GM18873 (cell line): ENCODE measurements around the gene RRM2.
"Not testable (repeated sequence)": the region's sequence is repeated elsewhere in the genome, so short reads cannot be mapped to it uniquely, and the experiment has no call there.

ENCODE experiments used
- ATAC-seq: cut with Tn5 transposase; IDR thresholded peaks from one replicate; pipeline ENCODE4 v1.9.1; 2021; ENCODE audit warnings: mild to moderate bottlenecking, moderate library complexity, moderate number of reproducible peaks; ENCODE audit not compliant: unreplicated experiment, low FRiP score

RRM2 gene

DNA sequence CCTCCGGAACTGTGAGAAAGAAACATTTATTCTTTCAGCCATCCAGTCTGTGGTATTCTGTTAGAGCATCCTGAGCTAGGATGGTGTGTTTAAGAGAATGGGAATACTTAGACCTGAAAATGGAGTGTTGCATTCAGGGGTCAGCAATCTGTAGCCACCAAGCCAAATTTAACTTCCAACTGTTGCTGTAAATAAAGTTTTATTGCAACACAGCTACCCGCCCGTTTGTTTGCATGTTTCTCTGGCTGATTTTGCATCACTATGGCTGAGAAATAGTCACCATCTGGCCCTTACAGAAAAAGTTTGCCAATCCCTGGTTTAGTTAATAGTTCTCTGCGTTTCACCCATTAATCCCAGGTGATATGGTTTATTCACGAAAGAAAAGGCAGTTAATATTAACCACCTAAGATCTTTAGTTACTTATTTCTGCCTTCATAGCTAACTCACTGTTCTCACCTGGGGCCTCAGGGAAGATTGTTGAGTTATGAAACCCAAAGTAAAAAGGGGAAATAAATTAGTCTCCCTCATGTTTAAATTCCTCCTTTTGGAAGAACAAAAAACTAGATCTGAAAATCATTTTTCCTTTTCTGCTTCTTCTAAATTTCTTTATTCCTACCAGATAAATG is 32.9 kb upstream of the RRM2 start:
- no peak for ATAC-seq

GRCh38 chr2:10091182-10091888 is 31.2 kb upstream of the RRM2 start:
- no peak for ATAC-seq

- not testable (repeated sequence) for ATAC-seq
These were observed 30.7 kb upstream of the RRM2 start for GRCh38 chr2:10091889-10092244.

- ATAC-seq = no peak
These were observed 28.2 kb upstream of the RRM2 start for GRCh38 chr2:10094271-10094814.

DNA sequence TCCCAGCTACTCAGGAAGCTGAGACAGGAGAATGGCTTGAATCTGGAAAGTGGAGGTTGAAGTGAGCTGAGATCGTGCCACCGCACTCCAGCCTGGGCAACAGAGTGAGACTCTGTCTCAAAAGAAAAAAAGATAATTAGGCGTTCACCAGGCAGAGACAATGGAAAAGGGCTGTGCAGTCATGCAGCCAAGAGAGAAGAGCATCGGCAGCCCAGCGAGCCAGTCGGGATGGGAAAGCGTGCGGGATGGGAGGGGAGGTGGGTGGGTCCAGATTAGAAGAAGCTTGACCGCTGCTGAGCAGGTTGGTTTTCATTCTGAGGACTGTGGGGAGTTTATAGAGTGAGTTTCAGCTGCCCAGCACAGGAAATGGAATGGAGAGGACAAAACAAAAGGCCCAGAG is 27.4 kb upstream of the RRM2 start:
- ATAC-seq = no peak

DNA sequence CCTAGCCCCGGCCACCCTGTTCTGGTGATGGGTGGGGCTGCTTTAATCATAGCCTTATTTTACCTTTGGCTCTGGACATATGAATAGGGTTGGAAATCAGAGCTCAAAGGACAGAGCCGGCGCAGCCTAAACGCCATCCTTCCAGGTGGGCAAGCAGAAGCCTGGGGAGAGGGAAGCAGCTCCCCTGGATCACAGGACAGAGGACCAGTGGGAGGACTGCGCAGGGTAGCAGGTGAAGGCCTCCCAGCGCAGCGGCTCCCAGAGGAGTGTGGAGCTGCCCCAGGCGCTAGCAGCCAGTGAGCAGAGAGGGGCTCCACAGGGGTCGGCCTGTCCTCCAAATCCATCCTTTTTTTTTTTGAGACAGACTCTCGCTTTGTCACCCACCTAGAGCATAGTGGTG is 25.9 kb upstream of the RRM2 start:
- no peak for ATAC-seq

GRCh38 chr2:10097352-10098148 is 25.0 kb upstream of the RRM2 start:
- ATAC-seq = no peak

DNA sequence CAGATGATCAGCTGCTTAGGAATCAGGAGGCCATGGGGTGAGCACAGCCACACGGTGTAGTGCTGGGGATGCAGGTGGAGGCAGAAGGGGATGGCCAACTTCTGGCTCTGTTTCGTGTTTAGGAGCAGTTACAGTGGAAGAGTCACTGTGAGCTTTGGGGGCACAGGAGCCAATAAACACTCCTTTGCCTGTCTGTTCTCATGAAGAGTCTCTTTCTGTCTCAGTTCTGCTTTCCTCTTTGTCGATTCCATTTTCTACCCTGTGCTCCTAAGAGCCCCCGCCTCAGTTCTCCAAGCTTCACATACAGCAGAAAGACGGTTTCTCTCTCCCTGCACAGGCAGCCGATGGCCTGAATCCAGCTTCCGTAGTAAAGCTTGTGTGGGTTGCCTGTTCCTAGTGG is 21.0 kb upstream of the RRM2 start:
- no peak for ATAC-seq

DNA sequence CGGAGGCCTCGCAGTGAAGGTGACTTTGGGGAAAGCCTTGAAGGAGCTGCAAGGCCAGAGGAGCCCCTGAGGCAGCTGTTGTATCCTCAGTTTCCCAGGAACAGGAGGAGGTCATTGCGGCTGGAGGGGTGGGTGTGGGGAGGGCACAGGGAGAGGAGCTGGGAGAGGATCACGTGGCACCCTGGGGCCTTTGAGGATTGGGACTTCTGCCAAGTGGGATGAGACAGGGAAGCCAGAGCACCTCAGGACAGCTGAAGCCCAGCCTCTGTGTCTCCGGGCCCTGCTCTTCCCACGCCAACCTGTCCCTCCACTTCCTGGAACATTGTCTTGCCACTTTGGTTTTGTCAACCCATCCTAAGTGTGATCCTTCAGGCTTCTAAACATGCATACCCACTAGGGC is 19.4 kb upstream of the RRM2 start:
- ATAC-seq = no peak

DNA sequence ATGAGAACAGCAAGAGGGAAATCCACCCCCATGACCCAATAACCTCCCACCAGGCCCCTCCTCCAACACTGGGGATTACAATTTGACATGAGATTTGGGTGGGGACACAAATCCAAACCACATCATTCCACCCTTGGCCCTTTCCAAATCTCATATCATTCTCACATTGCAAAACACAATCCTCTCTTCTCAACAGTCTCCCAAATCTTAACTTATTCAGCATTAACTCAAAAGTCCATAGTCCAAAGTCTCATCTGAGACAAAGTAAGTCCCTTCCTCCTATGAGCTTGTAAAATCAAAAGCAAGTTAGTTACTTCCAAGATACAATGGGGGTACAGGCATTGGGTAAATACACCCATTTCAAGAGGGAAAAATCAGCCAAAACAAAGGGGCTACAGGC is 17.6 kb upstream of the RRM2 start:
- not testable (repeated sequence) for ATAC-seq

GRCh38 chr2:10109311-10109710 is 13.2 kb upstream of the RRM2 start:
- ATAC-seq = no peak

GRCh38 chr2:10119027-10119325 is 3.6 kb upstream of the RRM2 start:
- ATAC-seq = no peak

DNA sequence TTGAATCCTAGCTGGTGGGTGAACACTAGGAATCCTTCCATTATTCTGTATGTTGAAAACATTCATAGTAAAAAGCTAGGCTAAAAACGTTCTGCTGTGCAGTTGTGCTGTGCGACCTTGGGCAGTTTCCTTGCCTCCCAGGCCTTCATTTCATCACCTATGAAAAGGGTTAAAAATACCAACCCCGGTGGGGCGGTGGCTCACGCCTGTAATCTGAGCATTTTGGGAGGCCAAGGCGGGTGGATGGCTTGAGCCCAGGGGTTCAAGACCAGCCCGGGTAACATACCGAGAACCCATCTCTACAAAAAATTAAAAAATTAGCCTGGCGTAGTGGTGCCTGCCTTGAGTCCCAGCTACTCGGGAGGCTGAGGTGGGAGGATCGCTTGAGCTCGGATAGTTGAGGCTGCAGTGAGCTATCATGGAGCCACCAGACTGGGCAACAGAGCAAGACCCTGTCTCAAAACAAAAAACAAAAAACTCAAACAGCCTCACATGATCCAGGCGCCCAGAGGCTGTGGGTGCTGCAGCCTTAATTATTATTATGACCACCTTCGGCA is 2.9 kb upstream of the RRM2 start:
- no peak for ATAC-seq

GRCh38 chr2:10120158-10120876 is 2.2 kb upstream of the RRM2 start:
- peak; percentile 36 for ATAC-seq

- ATAC-seq = no peak
These were observed 1.5 kb upstream of the RRM2 start for GRCh38 chr2:10120877-10121574.

- no peak for ATAC-seq
These were observed 742 bp downstream of the RRM2 start for GRCh38 chr2:10123281-10123680.

- ATAC-seq = no peak
These were observed 2.1 kb downstream of the RRM2 start for GRCh38 chr2:10124538-10125045.

- no peak for ATAC-seq
These were observed 3.5 kb downstream of the RRM2 start for GRCh38 chr2:10125842-10126631.

GRCh38 chr2:10126632-10127026 is 4.1 kb downstream of the RRM2 start:
- ATAC-seq = no peak
